ENCODE data around the gene FNDC11.
"Not testable (repeated sequence)": the region's sequence is repeated elsewhere in the genome, so short reads cannot be mapped to it uniquely, and the experiment has no call there.

The FNDC11 gene

GRCh38 chr20:63601679-63602078 is 47.7 kb downstream of the FNDC11 start:
- DNase-seq, result not testable (repeated sequence)

GRCh38 chr20:63602321-63602720 is 48.4 kb downstream of the FNDC11 start:
- no peak for DNase-seq

All from activated gamma-delta T cell (primary cell).